ENCODE data around the gene SGPP2.

GRCh38 chr2:222499226-222499625, 74.9 kb downstream of the SGPP2 start:
- TF ChIP-seq FOS (IDR thresholded peaks at IDR 0.05; ENCODE audit: borderline replicate concordance, insufficient read depth, low read length) (no peak), MAX (IDR thresholded peaks at IDR 0.05; ENCODE audit: insufficient read depth, insufficient read length) (no peak), CTCF (IDR thresholded peaks at IDR 0.05; ENCODE audit: extremely low read depth in 1 of 2, insufficient read depth in 1 of 2, low read depth in 1 of 2, low read length in 2 of 2) (no peak)
